ENCODE measurements around the gene TMEFF2. TPM values are rescaled to one million over a fixed set of nuclear protein-coding genes. Genes with fewer than 3 reads are reported as not detected.
"Not testable (repeated sequence)": the region's sequence is repeated elsewhere in the genome, so short reads cannot be mapped to it uniquely, and the experiment has no call there.

Gene TMEFF2
- total and polyA plus RNA-seq, 2 donors from 2014 or later: not detected

DNA sequence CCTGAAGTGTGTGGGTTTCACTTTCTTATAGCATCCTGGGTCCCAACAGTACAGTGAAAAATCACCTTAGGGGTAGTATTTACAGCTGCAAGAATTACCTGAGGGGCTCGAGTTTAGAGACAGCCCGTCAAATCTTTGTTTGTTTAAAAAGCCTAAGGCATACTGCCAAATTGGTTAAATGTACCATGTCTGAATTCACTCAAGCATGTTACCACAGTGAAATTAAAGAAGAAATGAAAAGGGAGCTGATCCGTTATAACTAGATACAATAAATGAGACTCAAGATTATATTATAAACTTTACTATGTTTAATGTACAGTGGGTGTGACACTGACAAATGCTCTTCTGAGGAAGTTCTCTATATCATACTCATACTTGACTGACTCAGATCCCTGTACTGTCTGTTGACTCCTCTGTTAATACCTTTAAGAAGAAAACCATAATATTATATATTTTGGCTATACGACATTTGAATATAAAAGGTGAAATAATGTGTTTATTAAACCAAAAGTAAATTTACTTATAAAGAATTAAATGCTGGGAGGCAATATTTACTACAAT lies 107.3 kb downstream of the TMEFF2 start:
- no peak for FAIRE-seq
- no peak overlapping the region for H3K9ac ChIP-seq (ENCODE audit: low read length in 3 of 3)
- peak in 2 of 5 donors; percentile 28 to 43 for DNase-seq
- H3K4me3 ChIP-seq (ENCODE audit: low read length in 3 of 3): no peak overlapping the region
- TF ChIP-seq, protein P1, sequence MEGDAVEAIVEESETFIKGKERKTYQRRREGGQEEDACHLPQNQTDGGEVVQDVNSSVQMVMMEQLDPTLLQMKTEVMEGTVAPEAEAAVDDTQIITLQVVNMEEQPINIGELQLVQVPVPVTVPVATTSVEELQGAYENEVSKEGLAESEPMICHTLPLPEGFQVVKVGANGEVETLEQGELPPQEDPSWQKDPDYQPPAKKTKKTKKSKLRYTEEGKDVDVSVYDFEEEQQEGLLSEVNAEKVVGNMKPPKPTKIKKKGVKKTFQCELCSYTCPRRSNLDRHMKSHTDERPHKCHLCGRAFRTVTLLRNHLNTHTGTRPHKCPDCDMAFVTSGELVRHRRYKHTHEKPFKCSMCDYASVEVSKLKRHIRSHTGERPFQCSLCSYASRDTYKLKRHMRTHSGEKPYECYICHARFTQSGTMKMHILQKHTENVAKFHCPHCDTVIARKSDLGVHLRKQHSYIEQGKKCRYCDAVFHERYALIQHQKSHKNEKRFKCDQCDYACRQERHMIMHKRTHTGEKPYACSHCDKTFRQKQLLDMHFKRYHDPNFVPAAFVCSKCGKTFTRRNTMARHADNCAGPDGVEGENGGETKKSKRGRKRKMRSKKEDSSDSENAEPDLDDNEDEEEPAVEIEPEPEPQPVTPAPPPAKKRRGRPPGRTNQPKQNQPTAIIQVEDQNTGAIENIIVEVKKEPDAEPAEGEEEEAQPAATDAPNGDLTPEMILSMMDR (IDR thresholded peaks at IDR 0.05; ENCODE audit: borderline replicate concordance, extremely low read depth, insufficient read depth): no peak
- no peaks in the 10 kb centered on the region for H3K4me1 ChIP-seq (ENCODE audit: control insufficient read depth in 2 of 3, insufficient read depth in 2 of 3, low read depth in 1 of 3, low read length in 3 of 3)
- H3K9me3 ChIP-seq (ENCODE audit: control insufficient read depth in 2 of 3, insufficient read depth in 1 of 3, low read length in 3 of 3): no peaks in the 10 kb centered on the region
- no peak overlapping the region for H3K27ac ChIP-seq (ENCODE audit: low read depth in 2 of 2, low read length in 2 of 2)
- no peaks in the 10 kb centered on the region for H3K27me3 ChIP-seq (ENCODE audit: control insufficient read depth, insufficient read depth, low read length)
- no peaks in the 10 kb centered on the region for H3K36me3 ChIP-seq (ENCODE audit: control insufficient read depth in 2 of 3, insufficient read depth in 3 of 3, low read length in 3 of 3)
- intact Hi-C loops (cut with DNase I): no loop called here

DNA sequence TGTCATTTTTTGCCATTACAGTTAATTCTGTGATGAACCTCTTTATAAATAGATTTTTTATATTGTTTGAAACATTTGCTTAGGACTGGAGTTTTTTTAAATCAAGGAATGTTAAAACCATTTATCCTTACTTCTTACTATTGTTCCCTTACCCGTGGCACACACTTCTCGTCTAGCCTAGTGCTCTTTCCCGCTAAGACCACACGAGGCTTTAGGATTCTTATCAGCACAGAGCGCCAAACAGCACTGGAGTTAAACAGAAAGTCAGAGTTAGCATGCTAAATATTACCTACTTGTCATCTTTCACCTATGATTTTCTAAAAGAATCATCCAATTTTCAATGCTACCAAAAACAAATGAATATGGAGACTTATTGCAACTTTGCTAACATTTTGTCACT lies 112.6 kb downstream of the TMEFF2 start:
- intact Hi-C loops (cut with DNase I): no loop called here
- no peak for DNase-seq
- H3K36me3 ChIP-seq (ENCODE audit: control insufficient read depth in 2 of 3, insufficient read depth in 3 of 3, low read length in 3 of 3): no peaks in the 10 kb centered on the region
- no peak for FAIRE-seq
- H3K27me3 ChIP-seq (ENCODE audit: control insufficient read depth, insufficient read depth, low read length): no peaks in the 10 kb centered on the region
- no peak overlapping the region for H3K4me3 ChIP-seq (ENCODE audit: low read length in 3 of 3)
- TF ChIP-seq, protein P1 (IDR thresholded peaks at IDR 0.05; ENCODE audit: borderline replicate concordance, extremely low read depth, insufficient read depth): no peak
- H3K4me1 ChIP-seq (ENCODE audit: control insufficient read depth in 2 of 3, insufficient read depth in 2 of 3, low read depth in 1 of 3, low read length in 3 of 3): no peaks in the 10 kb centered on the region
- no peak overlapping the region for H3K27ac ChIP-seq (ENCODE audit: low read depth in 2 of 2, low read length in 2 of 2)
- no peak overlapping the region for H3K9ac ChIP-seq (ENCODE audit: low read length in 3 of 3)
- no peaks in the 10 kb centered on the region for H3K9me3 ChIP-seq (ENCODE audit: control insufficient read depth in 2 of 3, insufficient read depth in 1 of 3, low read length in 3 of 3)

DNA sequence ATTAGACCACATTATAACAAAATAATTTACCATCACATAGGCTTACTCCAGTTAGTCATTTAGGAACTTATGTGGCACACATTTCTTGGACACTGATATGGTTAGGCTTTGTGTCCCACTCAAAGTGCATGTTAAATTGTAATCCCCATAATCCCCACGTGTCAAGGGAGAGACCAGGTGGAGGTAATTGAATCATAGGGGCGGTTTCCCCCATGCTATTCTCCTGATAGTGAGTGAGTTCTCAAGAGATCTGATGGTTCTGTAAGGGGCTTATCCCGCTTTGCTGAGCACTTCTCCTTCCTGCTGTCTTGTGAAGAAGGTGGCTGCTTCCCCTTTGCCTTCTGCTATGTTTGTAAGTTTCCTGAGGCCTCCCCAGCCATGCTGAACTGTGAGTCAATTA lies 114.6 kb downstream of the TMEFF2 start:
- H3K27me3 ChIP-seq (ENCODE audit: control insufficient read depth, insufficient read depth, low read length); H3K9me3 ChIP-seq (ENCODE audit: control insufficient read depth in 2 of 3, insufficient read depth in 1 of 3, low read length in 3 of 3); DNase-seq; FAIRE-seq; H3K4me1 ChIP-seq (ENCODE audit: control insufficient read depth in 2 of 3, insufficient read depth in 2 of 3, low read depth in 1 of 3, low read length in 3 of 3); H3K4me3 ChIP-seq (ENCODE audit: low read length in 3 of 3); H3K27ac ChIP-seq (ENCODE audit: low read depth in 2 of 2, low read length in 2 of 2); H3K9ac ChIP-seq (ENCODE audit: low read length in 3 of 3); intact Hi-C loops (cut with DNase I); H3K36me3 ChIP-seq (ENCODE audit: control insufficient read depth in 2 of 3, insufficient read depth in 3 of 3, low read length in 3 of 3): not testable (repeated sequence)

DNA sequence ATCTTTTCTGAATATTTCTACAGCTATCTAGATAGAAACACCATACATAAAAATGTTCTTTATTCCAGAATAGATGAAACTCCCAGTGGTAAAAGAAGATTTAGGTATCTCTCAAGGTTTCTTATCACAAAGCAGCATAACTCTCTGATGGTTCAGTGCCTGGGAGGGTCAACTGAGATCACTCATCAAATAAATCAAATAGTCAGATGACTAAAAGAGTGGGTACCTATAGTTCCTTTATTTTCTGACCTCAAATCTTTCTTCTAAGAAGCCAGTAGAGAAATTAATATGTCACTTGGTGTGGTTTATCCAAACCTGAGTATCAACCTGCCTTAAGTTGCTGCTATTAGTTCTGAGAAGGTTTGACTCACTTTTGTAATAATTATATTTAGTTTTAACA lies 120.9 kb downstream of the TMEFF2 start:
- H3K27ac ChIP-seq (ENCODE audit: low read depth in 2 of 2, low read length in 2 of 2): no peak overlapping the region
- H3K36me3 ChIP-seq (ENCODE audit: control insufficient read depth in 2 of 3, insufficient read depth in 3 of 3, low read length in 3 of 3): no peaks in the 10 kb centered on the region
- no peaks in the 10 kb centered on the region for H3K9me3 ChIP-seq (ENCODE audit: control insufficient read depth in 2 of 3, insufficient read depth in 1 of 3, low read length in 3 of 3)
- no peaks in the 10 kb centered on the region for H3K4me1 ChIP-seq (ENCODE audit: control insufficient read depth in 2 of 3, insufficient read depth in 2 of 3, low read depth in 1 of 3, low read length in 3 of 3)
- TF ChIP-seq, protein P1 (IDR thresholded peaks at IDR 0.05; ENCODE audit: borderline replicate concordance, extremely low read depth, insufficient read depth): no peak
- FAIRE-seq (no peak), DNase-seq (no peak)
- H3K9ac ChIP-seq (ENCODE audit: low read length in 3 of 3): no peak overlapping the region
- H3K27me3 ChIP-seq (ENCODE audit: control insufficient read depth, insufficient read depth, low read length): no peaks in the 10 kb centered on the region
- H3K4me3 ChIP-seq (ENCODE audit: low read length in 3 of 3): no peak overlapping the region
- intact Hi-C loops (cut with DNase I): no loop called here
